Brain microvascular endothelial cell (primary cell): ENCODE data around the gene DDB1.
A peak's percentile ranks its signal among the peaks of the same experiment; 100 is the strongest.

Experiments used
- DNase-seq: peaks from one replicate; pipeline ENCODE4 v3.0.0-alpha.2; 2020
- H3K27ac ChIP-seq: fragments of 250-450 bp; sonication (Bioruptor Pico); 2 replicates; pipeline ENCODE4 v1.5.1; 2020; ENCODE audit warnings: mild to moderate bottlenecking, moderate library complexity
- H3K27me3 ChIP-seq: fragments of 250-450 bp; sonication (Bioruptor Pico); replicated peaks from 2 replicates; pipeline ENCODE4 v1.5.1; 2020; ENCODE audit warnings: mild to moderate bottlenecking
- H3K36me3 ChIP-seq: fragments of 250-450 bp; sonication (Bioruptor Pico); replicated peaks from 2 replicates; pipeline ENCODE4 v1.5.1; 2020; ENCODE audit warnings: mild to moderate bottlenecking
- H3K4me3 ChIP-seq: 2 replicates; pipeline ENCODE4 v1.5.1; 2011; ENCODE audit warnings: low read depth, mild to moderate bottlenecking, control low read depth, low read length, moderate library complexity
- in situ Hi-C: cut with HindIII; loops from 2 replicates; pipeline ENCODE4 v1.10.0; 2017; ENCODE audit warnings: low sequenced_read_pairs, low pct_ligation_motif_present
- TF ChIP-seq, protein P1 (sequence below): IDR thresholded peaks from 2 replicates; pipeline ENCODE4 v1.5.1; 2011; ENCODE audit warnings: low read depth, mild to moderate bottlenecking, moderate library complexity, low read length, control low read depth, inconsistent platforms; ENCODE audit errors: missing control alignments

The DDB1 gene

DNA sequence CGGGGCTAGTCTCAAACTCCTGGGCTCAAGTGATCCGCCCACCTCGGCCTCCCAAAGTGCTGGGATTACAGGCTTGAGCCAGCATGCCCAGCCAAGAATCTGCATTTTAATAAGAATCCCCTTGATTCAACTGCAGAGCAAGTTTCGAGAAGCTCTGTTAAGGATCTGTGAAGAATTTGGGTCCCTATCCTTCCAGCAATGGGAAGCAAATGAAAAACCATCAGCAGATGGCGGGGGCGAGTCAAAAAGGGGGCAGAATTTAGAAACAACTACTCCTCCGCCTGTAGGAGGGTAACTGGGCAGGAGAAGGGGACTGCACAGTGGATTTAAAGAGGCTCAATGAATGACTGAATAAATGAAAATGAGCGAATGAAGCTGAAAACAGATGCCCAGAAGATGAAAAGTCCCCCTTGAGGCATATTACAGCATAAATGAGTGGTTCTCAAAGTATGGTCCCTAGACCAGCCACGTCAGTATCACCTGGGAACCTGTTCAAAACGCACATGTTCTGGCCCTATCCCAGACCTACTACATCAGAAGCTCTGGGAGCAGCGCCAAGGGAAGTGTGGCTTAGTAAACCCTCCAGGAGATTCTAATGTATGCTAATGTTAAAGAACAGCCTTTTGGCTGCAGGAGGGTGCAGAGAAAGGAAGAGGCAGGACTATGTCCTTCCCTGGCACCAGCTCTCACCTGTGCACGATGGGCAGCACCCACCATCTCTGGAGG, 52.8 kb downstream of the DDB1 start:
- Histone ChIP-seq H3K27me3 (no peaks in the 10 kb centered on the region), H3K36me3 (no peaks in the 10 kb centered on the region), H3K27ac (no peak overlapping the region), H3K4me3 (no peak overlapping the region)
- TF ChIP-seq, protein P1, sequence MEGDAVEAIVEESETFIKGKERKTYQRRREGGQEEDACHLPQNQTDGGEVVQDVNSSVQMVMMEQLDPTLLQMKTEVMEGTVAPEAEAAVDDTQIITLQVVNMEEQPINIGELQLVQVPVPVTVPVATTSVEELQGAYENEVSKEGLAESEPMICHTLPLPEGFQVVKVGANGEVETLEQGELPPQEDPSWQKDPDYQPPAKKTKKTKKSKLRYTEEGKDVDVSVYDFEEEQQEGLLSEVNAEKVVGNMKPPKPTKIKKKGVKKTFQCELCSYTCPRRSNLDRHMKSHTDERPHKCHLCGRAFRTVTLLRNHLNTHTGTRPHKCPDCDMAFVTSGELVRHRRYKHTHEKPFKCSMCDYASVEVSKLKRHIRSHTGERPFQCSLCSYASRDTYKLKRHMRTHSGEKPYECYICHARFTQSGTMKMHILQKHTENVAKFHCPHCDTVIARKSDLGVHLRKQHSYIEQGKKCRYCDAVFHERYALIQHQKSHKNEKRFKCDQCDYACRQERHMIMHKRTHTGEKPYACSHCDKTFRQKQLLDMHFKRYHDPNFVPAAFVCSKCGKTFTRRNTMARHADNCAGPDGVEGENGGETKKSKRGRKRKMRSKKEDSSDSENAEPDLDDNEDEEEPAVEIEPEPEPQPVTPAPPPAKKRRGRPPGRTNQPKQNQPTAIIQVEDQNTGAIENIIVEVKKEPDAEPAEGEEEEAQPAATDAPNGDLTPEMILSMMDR, result peak; percentile 7
- no peak for DNase-seq
- in situ Hi-C loops, result no loop called here

DNA sequence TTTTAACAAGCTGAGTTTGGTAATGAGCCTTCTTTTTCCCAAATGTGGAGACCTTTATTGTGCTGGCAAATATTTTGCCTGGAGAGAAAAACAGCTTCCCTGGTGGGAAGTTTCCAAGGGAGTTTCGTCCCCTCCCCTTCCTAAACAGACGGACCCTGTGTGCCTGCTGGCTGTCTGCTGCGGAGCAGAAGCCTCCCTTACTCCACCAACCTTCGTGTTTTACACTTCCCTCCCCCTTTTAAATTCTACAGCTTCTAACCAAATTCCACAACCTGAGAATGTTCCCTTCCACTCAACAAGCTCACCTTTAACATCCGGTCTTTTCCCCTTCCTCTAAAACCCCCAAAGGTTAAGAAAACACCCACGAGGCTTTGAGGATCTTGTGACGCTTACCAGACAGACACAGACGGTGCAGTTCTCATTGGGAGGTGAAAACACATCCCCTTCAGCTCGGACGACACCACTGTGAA, 54.9 kb downstream of the DDB1 start:
- Histone ChIP-seq H3K27ac (no peak overlapping the region), H3K27me3 (no peaks in the 10 kb centered on the region), H3K4me3 (no peak overlapping the region), H3K36me3 (no peaks in the 10 kb centered on the region)
- DNase-seq, result no peak
- TF ChIP-seq, protein P1, result no peak
- in situ Hi-C loops, result no loop called here

DNA sequence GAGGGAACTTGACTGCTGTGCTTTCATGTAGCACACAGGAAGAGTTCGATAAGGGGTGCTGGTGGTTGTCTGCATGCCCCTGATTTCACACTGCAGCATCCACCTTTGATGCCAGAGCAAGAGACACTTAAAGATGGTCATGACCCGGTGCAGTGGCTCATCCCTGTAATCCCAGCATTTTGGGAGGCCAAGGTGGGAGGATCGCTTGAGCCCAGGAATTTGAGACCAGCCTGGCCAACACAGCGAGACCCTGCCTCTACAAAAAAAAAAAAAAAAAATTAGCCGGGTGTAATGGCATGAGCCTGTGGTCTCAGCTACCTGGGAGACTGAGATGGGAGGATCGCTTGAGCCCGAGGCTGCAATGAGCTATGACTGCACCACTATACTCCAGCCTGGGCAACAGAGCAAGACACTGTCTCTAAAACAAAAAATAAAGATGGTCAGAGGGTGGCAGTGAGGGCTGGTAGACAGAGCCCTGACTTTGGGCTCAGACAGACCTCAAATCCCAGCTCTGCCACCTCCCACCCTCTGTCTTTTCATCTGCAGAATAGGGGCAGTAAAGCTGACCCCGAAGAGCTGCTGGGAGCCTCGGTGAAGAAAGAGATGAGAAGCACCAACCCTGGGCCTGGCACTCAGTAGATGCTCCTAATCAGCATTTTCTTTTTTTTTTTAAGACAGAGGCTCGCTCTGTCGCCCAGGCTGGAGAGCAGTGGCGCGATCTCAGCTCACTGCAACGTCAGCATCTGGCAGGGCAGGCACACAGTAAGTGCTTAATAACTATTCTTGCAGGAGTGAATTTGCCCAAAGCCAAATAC, 55.5 kb downstream of the DDB1 start:
- in situ Hi-C loops, result no loop called here
- H3K36me3 ChIP-seq, result no peaks in the 10 kb centered on the region
- H3K27me3 ChIP-seq, result no peaks in the 10 kb centered on the region
- DNase-seq, result no peak
- H3K4me3 ChIP-seq, result no peak overlapping the region
- no peak overlapping the region for H3K27ac ChIP-seq
- TF ChIP-seq, protein P1, result no peak

GRCh38 chr11:61275191-61275590, 57.7 kb downstream of the DDB1 start:
- H3K36me3 ChIP-seq, result no peaks in the 10 kb centered on the region
- in situ Hi-C loops, result no loop called here
- DNase-seq, result no peak
- H3K27me3 ChIP-seq, result no peaks in the 10 kb centered on the region
- TF ChIP-seq, protein P1, result no peak
- no peak overlapping the region for H3K4me3 ChIP-seq
- H3K27ac ChIP-seq, result no peak overlapping the region

GRCh38 chr11:61274084-61274483, 58.8 kb downstream of the DDB1 start:
- in situ Hi-C loops, result no loop called here
- no peak for DNase-seq
- Histone ChIP-seq H3K27me3 (no peaks in the 10 kb centered on the region), H3K36me3 (no peaks in the 10 kb centered on the region), H3K4me3 (no peak overlapping the region), H3K27ac (no peak overlapping the region)
- TF ChIP-seq, protein P1, result no peak
